Forelimb muscle (tissue), 1 donor: ENCODE data around the gene LDHAL6A. TPM values are rescaled to one million over a fixed set of nuclear protein-coding genes. Genes with fewer than 3 reads are reported as not detected.
"Not testable (repeated sequence)": the region's sequence is repeated elsewhere in the genome, so short reads cannot be mapped to it uniquely, and the experiment has no call there.

ENCODE experiments used
- DNase-seq: peaks from one replicate; pipeline ENCODE4 v3.0.0-alpha.2; 2013; ENCODE audit warnings: low read depth
- polyA plus RNA-seq: library from polyadenylated mRNA; unstranded; fragments of 120-200 nt; gene quantifications from one replicate; pipeline ENCODE4 v1.2.1, GENCODE V29; 2013; ENCODE audit not compliant: insufficient read length

LDHAL6A gene
- polyA plus RNA-seq, result 0.14 TPM

- DNase-seq, result no peak
Measured at GRCh38 chr11:18455686-18456372, at the start of gene LDHAL6A. Gene LDHAL6A (plus strand): TSS chr11:18455856. CDS start chr11:18456681, 825 bp downstream.

GRCh38 chr11:18407400-18407799 lies 48.3 kb upstream of the LDHAL6A start:
- not testable (repeated sequence) for DNase-seq

GRCh38 chr11:18408558-18409291 lies 46.9 kb upstream of the LDHAL6A start:
- no peak for DNase-seq

GRCh38 chr11:18416459-18416858 lies 39.2 kb upstream of the LDHAL6A start:
- no peak for DNase-seq

GRCh38 chr11:18419040-18419439 lies 36.6 kb upstream of the LDHAL6A start:
- DNase-seq, result no peak

GRCh38 chr11:18420067-18420466 lies 35.6 kb upstream of the LDHAL6A start:
- no peak for DNase-seq

- DNase-seq, result no peak
Measured at GRCh38 chr11:18427240-18427639, 28.4 kb upstream of the LDHAL6A start.

GRCh38 chr11:18429332-18429731 lies 26.3 kb upstream of the LDHAL6A start:
- no peak for DNase-seq

GRCh38 chr11:18438691-18439090 lies 17.0 kb upstream of the LDHAL6A start:
- no peak for DNase-seq

GRCh38 chr11:18449251-18449650 lies 6.4 kb upstream of the LDHAL6A start:
- no peak for DNase-seq

- DNase-seq, result no peak
Measured at GRCh38 chr11:18452927-18453326, 2.7 kb upstream of the LDHAL6A start.

- no peak for DNase-seq
Measured at GRCh38 chr11:18457450-18457849, 1.8 kb downstream of the LDHAL6A start.

- DNase-seq, result no peak
Measured at GRCh38 chr11:18459634-18460033, 4.0 kb downstream of the LDHAL6A start.

GRCh38 chr11:18461909-18462308 lies 6.3 kb downstream of the LDHAL6A start:
- no peak for DNase-seq

GRCh38 chr11:18463439-18463838 lies 7.8 kb downstream of the LDHAL6A start:
- DNase-seq, result no peak

GRCh38 chr11:18466402-18466801 lies 10.7 kb downstream of the LDHAL6A start:
- DNase-seq, result no peak

GRCh38 chr11:18468059-18468458 lies 12.4 kb downstream of the LDHAL6A start:
- DNase-seq, result no peak

GRCh38 chr11:18468961-18469360 lies 13.3 kb downstream of the LDHAL6A start:
- no peak for DNase-seq

- no peak for DNase-seq
Measured at GRCh38 chr11:18471995-18472394, 16.3 kb downstream of the LDHAL6A start.

- no peak for DNase-seq
Measured at GRCh38 chr11:18472587-18472986, 16.9 kb downstream of the LDHAL6A start.

GRCh38 chr11:18479063-18479462 lies 23.4 kb downstream of the LDHAL6A start:
- DNase-seq, result no peak

- no peak for DNase-seq
Measured at GRCh38 chr11:18485913-18486528, 30.4 kb downstream of the LDHAL6A start.

GRCh38 chr11:18490319-18490718 lies 34.7 kb downstream of the LDHAL6A start:
- no peak for DNase-seq
